Measurements from ENCODE around the gene CDC25B.

Gene CDC25B

GRCh38 chr20:3759884-3760283 lies 36.2 kb upstream of the CDC25B start:
- WGBS (ENCODE audit: extremely low coverage, insufficient coverage, low lambda C conversion rate): no CpG with 5 or more reads among the region's 11 CpGs
- H4K5ac ChIP-seq (ENCODE audit: low read length): no peak overlapping the region
- H4K8ac ChIP-seq (ENCODE audit: low read depth, low read length): no peak overlapping the region
- H3K4me2 ChIP-seq (ENCODE audit: low read length): no peak overlapping the region
- no peak overlapping the region for H2BK15ac ChIP-seq (replicated peaks; ENCODE audit: low read depth)
- no peaks in the 10 kb centered on the region for H3K27me3 ChIP-seq (ENCODE audit: insufficient read depth, low read length, poor library complexity)
- H3K4me3 ChIP-seq (ENCODE audit: low read length): no peak overlapping the region
- H3K23ac ChIP-seq (ENCODE audit: low read length): no peak overlapping the region
- H3K79me1 ChIP-seq (ENCODE audit: low read length): peaks cover 1% of the 10 kb centered on the region
- no peaks in the 10 kb centered on the region for H3K36me3 ChIP-seq (ENCODE audit: control insufficient read depth, insufficient read depth, low read length)
- H3K4ac ChIP-seq (ENCODE audit: low read depth, low read length): no peak overlapping the region
- no peak overlapping the region for H3K27ac ChIP-seq (ENCODE audit: low read depth, low read length)
- H2BK5ac ChIP-seq (ENCODE audit: low read length): no peak overlapping the region
- H3K79me2 ChIP-seq (ENCODE audit: control insufficient read depth, insufficient read depth, low read length): no peaks in the 10 kb centered on the region
- H2BK120ac ChIP-seq (ENCODE audit: low read depth, low read length): no peak overlapping the region
- H3K4me1 ChIP-seq (ENCODE audit: control insufficient read depth, low read depth, low read length): no peaks in the 10 kb centered on the region
- H2AK5ac ChIP-seq (ENCODE audit: low read length): no peak overlapping the region
- no peak overlapping the region for H3K9ac ChIP-seq (ENCODE audit: low read length)
- H3K18ac ChIP-seq (ENCODE audit: low read length): no peak overlapping the region
- H3K56ac ChIP-seq (ENCODE audit: low read length): no peak overlapping the region
- DNase-seq: no peak

DNA sequence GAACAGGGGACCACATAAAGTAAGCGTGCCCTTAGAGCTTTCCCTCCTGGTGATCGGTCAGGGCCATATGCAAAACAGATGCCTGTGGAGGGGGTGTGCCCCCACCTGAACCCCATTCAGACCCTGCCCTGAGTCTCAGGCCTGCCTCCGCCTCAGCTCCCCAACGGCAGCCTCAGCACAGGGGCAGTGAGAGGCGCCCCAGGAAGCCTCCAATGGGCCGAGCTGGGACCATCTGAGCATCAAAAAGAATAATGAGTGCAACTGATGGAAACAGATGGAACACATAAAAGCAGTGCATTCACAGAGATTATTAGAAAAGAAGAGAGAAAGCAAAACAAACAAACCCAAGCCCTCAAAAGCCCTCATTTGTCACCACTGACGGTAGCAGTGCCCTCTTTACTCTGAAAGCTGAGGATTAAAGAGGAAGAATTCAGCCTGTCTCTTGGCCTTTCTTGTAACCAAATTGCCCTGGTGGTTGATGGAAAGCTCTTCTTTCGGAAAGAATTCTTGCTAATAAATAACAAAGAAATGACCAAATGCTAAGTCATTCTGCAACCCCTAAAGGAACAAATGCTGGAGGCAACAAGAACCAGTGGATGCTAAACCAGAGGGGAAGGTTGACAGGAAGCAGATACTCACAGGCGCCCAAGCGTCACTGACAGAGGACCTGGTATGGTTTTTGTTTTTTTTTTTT lies 35.3 kb upstream of the CDC25B start:
- Histone ChIP-seq H3K56ac (ENCODE audit: low read length) (no peak overlapping the region), H3K4me3 (ENCODE audit: low read length) (no peak overlapping the region), H4K5ac (ENCODE audit: low read length) (no peak overlapping the region), H2BK5ac (ENCODE audit: low read length) (no peak overlapping the region), H4K8ac (ENCODE audit: low read depth, low read length) (no peak overlapping the region), H3K4me1 (ENCODE audit: control insufficient read depth, low read depth, low read length) (no peaks in the 10 kb centered on the region), H3K4me2 (ENCODE audit: low read length) (no peak overlapping the region), H3K9ac (ENCODE audit: low read length) (no peak overlapping the region), H2AK5ac (ENCODE audit: low read length) (no peak overlapping the region), H3K79me2 (ENCODE audit: control insufficient read depth, insufficient read depth, low read length) (no peaks in the 10 kb centered on the region), H3K27ac (ENCODE audit: low read depth, low read length) (no peak overlapping the region), H3K18ac (ENCODE audit: low read length) (no peak overlapping the region), H3K36me3 (ENCODE audit: control insufficient read depth, insufficient read depth, low read length) (no peaks in the 10 kb centered on the region), H3K27me3 (ENCODE audit: insufficient read depth, low read length, poor library complexity) (no peaks in the 10 kb centered on the region), H3K4ac (ENCODE audit: low read depth, low read length) (no peak overlapping the region), H2BK120ac (ENCODE audit: low read depth, low read length) (no peak overlapping the region), H3K79me1 (ENCODE audit: low read length) (peaks cover 6% of the 10 kb centered on the region), H2BK15ac (replicated peaks; ENCODE audit: low read depth) (no peak overlapping the region), H3K23ac (ENCODE audit: low read length) (no peak overlapping the region)
- no peak for DNase-seq
- no CpG with 5 or more reads among the region's 10 CpGs for WGBS (ENCODE audit: extremely low coverage, insufficient coverage, low lambda C conversion rate)

GRCh38 chr20:3763671-3764601 lies 32.2 kb upstream of the CDC25B start:
- H3K4me2 ChIP-seq (ENCODE audit: low read length): no peak overlapping the region
- no peak overlapping the region for H2AK5ac ChIP-seq (ENCODE audit: low read length)
- H3K4me3 ChIP-seq (ENCODE audit: low read length): no peak overlapping the region
- no peaks in the 10 kb centered on the region for H3K79me2 ChIP-seq (ENCODE audit: control insufficient read depth, insufficient read depth, low read length)
- no peak for DNase-seq
- H3K18ac ChIP-seq (ENCODE audit: low read length): no peak overlapping the region
- no peak overlapping the region for H2BK120ac ChIP-seq (ENCODE audit: low read depth, low read length)
- no peaks in the 10 kb centered on the region for H3K36me3 ChIP-seq (ENCODE audit: control insufficient read depth, insufficient read depth, low read length)
- H4K5ac ChIP-seq (ENCODE audit: low read length): no peak overlapping the region
- H3K56ac ChIP-seq (ENCODE audit: low read length): no peak overlapping the region
- no CpG with 5 or more reads among the region's 8 CpGs for WGBS (ENCODE audit: extremely low coverage, insufficient coverage, low lambda C conversion rate)
- peaks cover 10% of the 10 kb centered on the region for H3K79me1 ChIP-seq (ENCODE audit: low read length)
- H3K4me1 ChIP-seq (ENCODE audit: control insufficient read depth, low read depth, low read length): peaks cover 5% of the 10 kb centered on the region
- no peak overlapping the region for H3K4ac ChIP-seq (ENCODE audit: low read depth, low read length)
- no peak overlapping the region for H3K9ac ChIP-seq (ENCODE audit: low read length)
- H3K27ac ChIP-seq (ENCODE audit: low read depth, low read length): no peak overlapping the region
- no peaks in the 10 kb centered on the region for H3K27me3 ChIP-seq (ENCODE audit: insufficient read depth, low read length, poor library complexity)
- no peak overlapping the region for H2BK5ac ChIP-seq (ENCODE audit: low read length)
- no peak overlapping the region for H3K23ac ChIP-seq (ENCODE audit: low read length)
- H4K8ac ChIP-seq (ENCODE audit: low read depth, low read length): no peak overlapping the region
- H2BK15ac ChIP-seq (replicated peaks; ENCODE audit: low read depth): no peak overlapping the region

GRCh38 chr20:3764659-3765058 lies 31.5 kb upstream of the CDC25B start:
- Histone ChIP-seq H3K9ac (ENCODE audit: low read length) (no peak overlapping the region), H3K27me3 (ENCODE audit: insufficient read depth, low read length, poor library complexity) (no peaks in the 10 kb centered on the region), H3K36me3 (ENCODE audit: control insufficient read depth, insufficient read depth, low read length) (no peaks in the 10 kb centered on the region), H3K4ac (ENCODE audit: low read depth, low read length) (no peak overlapping the region), H3K23ac (ENCODE audit: low read length) (no peak overlapping the region), H4K5ac (ENCODE audit: low read length) (no peak overlapping the region), H3K4me2 (ENCODE audit: low read length) (no peak overlapping the region), H2BK120ac (ENCODE audit: low read depth, low read length) (no peak overlapping the region), H3K79me2 (ENCODE audit: control insufficient read depth, insufficient read depth, low read length) (no peaks in the 10 kb centered on the region), H3K56ac (ENCODE audit: low read length) (no peak overlapping the region), H3K18ac (ENCODE audit: low read length) (no peak overlapping the region), H4K8ac (ENCODE audit: low read depth, low read length) (no peak overlapping the region), H2AK5ac (ENCODE audit: low read length) (no peak overlapping the region), H3K4me3 (ENCODE audit: low read length) (no peak overlapping the region), H2BK5ac (ENCODE audit: low read length) (no peak overlapping the region), H2BK15ac (replicated peaks; ENCODE audit: low read depth) (no peak overlapping the region), H3K27ac (ENCODE audit: low read depth, low read length) (no peak overlapping the region), H3K4me1 (ENCODE audit: control insufficient read depth, low read depth, low read length) (peaks cover 5% of the 10 kb centered on the region), H3K79me1 (ENCODE audit: low read length) (peaks cover 10% of the 10 kb centered on the region)
- WGBS (ENCODE audit: extremely low coverage, insufficient coverage, low lambda C conversion rate): no CpG with 5 or more reads among the region's 3 CpGs
- DNase-seq: no peak

DNA sequence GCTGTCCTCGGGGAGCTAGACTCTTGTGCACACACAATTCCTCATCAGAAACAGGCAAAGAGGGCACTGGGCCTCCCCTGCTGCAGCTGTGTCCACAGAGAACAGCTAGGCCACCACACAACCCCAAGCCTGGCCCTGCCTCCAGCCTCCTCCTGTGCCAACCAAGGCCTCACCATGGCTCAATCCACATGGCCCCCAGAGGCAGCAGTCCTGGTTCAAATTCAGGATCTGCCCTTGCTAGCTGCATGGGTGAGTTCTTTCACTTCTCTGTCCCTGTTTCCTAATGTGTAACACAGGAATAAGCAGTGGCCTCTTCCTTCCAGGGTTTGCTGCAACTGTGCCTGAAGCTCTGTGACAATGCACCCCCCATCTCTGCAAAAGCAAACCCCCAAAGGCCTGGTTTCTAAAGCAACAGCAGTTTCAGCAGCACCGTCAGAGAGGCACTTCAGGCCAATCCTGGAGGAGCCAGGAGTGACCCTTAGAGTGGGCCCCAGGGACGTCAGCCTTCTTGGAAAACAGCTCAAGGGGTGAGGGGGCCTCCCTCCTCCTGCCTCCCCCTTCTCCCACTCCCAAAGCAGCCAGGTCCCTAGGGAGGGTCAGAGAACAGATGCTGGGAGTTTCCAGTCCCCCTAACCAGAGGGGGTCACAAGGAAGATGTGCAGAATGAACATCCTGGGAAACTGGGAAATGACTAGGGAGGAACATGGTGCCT lies 30.8 kb upstream of the CDC25B start:
- no peak overlapping the region for H3K4me3 ChIP-seq (ENCODE audit: low read length)
- H3K27me3 ChIP-seq (ENCODE audit: insufficient read depth, low read length, poor library complexity): no peaks in the 10 kb centered on the region
- WGBS (ENCODE audit: extremely low coverage, insufficient coverage, low lambda C conversion rate): no CpG with 5 or more reads among the region's 3 CpGs

More for the DNA sequence above, 30.8 kb upstream of the CDC25B start:
- Histone ChIP-seq H3K4me1 (ENCODE audit: control insufficient read depth, low read depth, low read length) (peaks cover 5% of the 10 kb centered on the region), H3K18ac (ENCODE audit: low read length) (no peak overlapping the region), H4K8ac (ENCODE audit: low read depth, low read length) (no peak overlapping the region), H3K4me2 (ENCODE audit: low read length) (no peak overlapping the region), H2BK120ac (ENCODE audit: low read depth, low read length) (no peak overlapping the region), H3K23ac (ENCODE audit: low read length) (no peak overlapping the region), H2BK15ac (replicated peaks; ENCODE audit: low read depth) (no peak overlapping the region), H2AK5ac (ENCODE audit: low read length) (no peak overlapping the region), H3K4ac (ENCODE audit: low read depth, low read length) (no peak overlapping the region), H3K56ac (ENCODE audit: low read length) (peak overlapping the region; percentile 99), H3K79me2 (ENCODE audit: control insufficient read depth, insufficient read depth, low read length) (no peaks in the 10 kb centered on the region), H2BK5ac (ENCODE audit: low read length) (no peak overlapping the region), H3K27ac (ENCODE audit: low read depth, low read length) (no peak overlapping the region), H3K36me3 (ENCODE audit: control insufficient read depth, insufficient read depth, low read length) (no peaks in the 10 kb centered on the region), H3K9ac (ENCODE audit: low read length) (no peak overlapping the region), H3K79me1 (ENCODE audit: low read length) (peaks cover 10% of the 10 kb centered on the region), H4K5ac (ENCODE audit: low read length) (no peak overlapping the region)
- DNase-seq: no peak
